Neural crest cell (in vitro differentiated cells): ENCODE data around the gene ZC3H12C. TPM values are rescaled to one million over a fixed set of nuclear protein-coding genes. Genes with fewer than 3 reads are reported as not detected.
A peak's percentile ranks its signal among the peaks of the same experiment; 100 is the strongest.

Source experiments
- DNase-seq: peaks from one replicate; pipeline ENCODE4 v3.0.0; 2021; ENCODE audit warnings: low read depth, mixed read lengths, low spot score
- H3K27ac Mint-ChIP-seq: one replicate; pipeline ENCODE4 v1.8.0; 2021; ENCODE audit warnings: mild to moderate bottlenecking, mixed read lengths; ENCODE audit not compliant: unreplicated experiment
- H3K27me3 Mint-ChIP-seq: 2 replicates; pipeline ENCODE4 v1.8.0; 2021; ENCODE audit warnings: low read depth, mild to moderate bottlenecking, mixed read lengths
- H3K36me3 Mint-ChIP-seq: 2 replicates; pipeline ENCODE4 v1.8.0; 2021; ENCODE audit warnings: low read depth, mild to moderate bottlenecking, mixed read lengths
- H3K4me1 Mint-ChIP-seq: 2 replicates; pipeline ENCODE4 v1.8.0; 2021; ENCODE audit warnings: mixed read lengths
- H3K4me3 Mint-ChIP-seq: one replicate; pipeline ENCODE4 v1.8.0; 2021; ENCODE audit warnings: mild to moderate bottlenecking, mixed read lengths
- H3K9me3 Mint-ChIP-seq: 2 replicates; pipeline ENCODE4 v1.8.0; 2021; ENCODE audit warnings: mixed read lengths
- CTCF ChIP-seq: fragments of 200-600 bp; sonication (generic); conservative IDR thresholded peaks from 2 replicates; pipeline ENCODE4 v1.5.0; 2021; ENCODE audit warnings: antibody characterized with exemption, mild to moderate bottlenecking
- total RNA-seq: library from RNA; stranded (reverse); gene quantifications from 2 replicates; pipeline ENCODE4 v1.2.1, GENCODE V29; 2021

Gene ZC3H12C
- total RNA-seq, 1 donor from 2014 or later = 14.4 TPM

DNA sequence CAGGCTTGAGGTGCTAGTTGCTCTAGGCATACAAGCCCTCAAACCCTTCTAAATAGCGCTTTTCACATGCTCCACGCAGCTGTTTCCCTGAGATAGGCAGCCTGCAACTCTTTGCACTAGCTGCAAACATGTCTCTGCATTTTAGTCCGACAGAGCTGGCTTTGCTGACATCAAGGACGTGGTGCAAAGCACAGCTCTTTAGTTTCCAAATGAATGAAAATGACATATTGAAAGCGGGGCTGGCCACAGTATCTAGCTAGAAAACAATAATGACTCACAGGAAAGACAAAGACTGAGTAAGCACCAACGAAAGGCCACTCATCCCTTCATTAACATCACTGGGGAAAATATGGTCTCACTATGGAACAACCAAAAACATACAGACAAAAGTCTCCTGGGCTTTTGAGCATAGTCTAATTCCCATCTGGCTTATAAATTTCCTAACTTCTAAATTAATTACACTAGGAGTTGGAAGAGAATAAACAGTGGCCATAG is 15.3 kb upstream of the ZC3H12C start:
- no peaks in the 10 kb centered on the region for H3K27me3 Mint-ChIP-seq
- H3K4me3 Mint-ChIP-seq = no peak overlapping the region
- no peaks in the 10 kb centered on the region for H3K9me3 Mint-ChIP-seq
- peaks cover 3% of the 10 kb centered on the region for H3K36me3 Mint-ChIP-seq
- H3K27ac Mint-ChIP-seq = peak overlapping the region; percentile 86
- peaks cover 20% of the 10 kb centered on the region for H3K4me1 Mint-ChIP-seq
- no peak for DNase-seq
- no peak for TF ChIP-seq CTCF

DNA sequence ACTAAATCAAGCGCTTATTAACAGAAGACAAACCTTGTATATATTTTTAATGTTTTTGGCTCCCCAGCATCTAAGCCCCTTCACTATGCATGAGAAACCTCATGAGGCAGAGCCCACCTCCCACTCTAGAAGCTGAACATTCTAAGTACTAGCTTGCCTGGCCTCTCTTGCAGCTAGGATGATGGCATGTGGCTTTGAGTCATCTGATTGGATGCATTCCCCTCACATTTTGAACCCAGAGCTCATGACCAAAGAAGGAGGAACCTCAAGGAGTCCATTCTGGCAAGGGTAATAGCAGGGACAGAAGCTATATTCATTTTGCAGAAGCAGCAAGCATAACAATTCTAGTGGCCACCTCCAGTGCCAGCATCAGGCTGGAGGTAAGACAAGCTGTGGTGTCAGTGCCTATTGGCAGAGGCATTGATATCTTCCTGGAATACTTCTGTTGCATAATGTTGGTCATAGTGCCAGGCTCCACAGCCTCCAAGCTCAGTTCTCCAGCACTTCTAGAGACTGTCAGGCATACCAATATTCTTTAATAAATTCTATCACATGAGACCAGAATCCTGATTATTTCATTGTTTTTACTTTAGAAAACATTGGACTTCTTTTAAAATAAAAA is 14.2 kb upstream of the ZC3H12C start:
- Mint-ChIP-seq H3K27ac (no peak overlapping the region), H3K36me3 (peaks cover 3% of the 10 kb centered on the region), H3K4me3 (no peak overlapping the region), H3K27me3 (no peaks in the 10 kb centered on the region), H3K4me1 (peaks cover 20% of the 10 kb centered on the region), H3K9me3 (no peaks in the 10 kb centered on the region)
- no peak for DNase-seq
- TF ChIP-seq CTCF = no peak

DNA sequence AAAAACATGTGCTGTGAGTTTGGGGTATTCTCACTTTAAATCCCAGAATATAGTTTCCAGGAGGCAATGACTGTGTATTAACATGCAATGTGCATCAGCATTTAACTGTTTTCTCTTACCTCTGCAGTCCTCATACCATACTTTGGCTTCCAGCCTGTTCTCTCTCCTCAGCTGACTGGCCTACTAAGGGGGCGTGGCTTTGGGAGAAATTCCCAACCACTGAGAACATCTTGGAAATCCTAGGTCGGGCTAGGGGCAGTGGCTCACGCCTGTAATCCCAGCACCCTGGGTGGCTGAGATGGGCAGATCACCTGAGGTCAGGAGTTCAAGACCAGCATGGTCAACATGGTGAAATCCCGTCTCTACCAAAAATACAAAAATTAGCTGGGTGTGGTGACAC is 13.5 kb upstream of the ZC3H12C start:
- Mint-ChIP-seq H3K36me3 (peaks cover 3% of the 10 kb centered on the region), H3K27ac (no peak overlapping the region), H3K27me3 (no peaks in the 10 kb centered on the region), H3K4me1 (peaks cover 24% of the 10 kb centered on the region), H3K9me3 (no peaks in the 10 kb centered on the region), H3K4me3 (no peak overlapping the region)
- TF ChIP-seq CTCF = no peak
- DNase-seq = no peak

GRCh38 chr11:110081462-110082376 is 11.5 kb upstream of the ZC3H12C start:
- H3K9me3 Mint-ChIP-seq = no peaks in the 10 kb centered on the region
- H3K36me3 Mint-ChIP-seq = peaks cover 3% of the 10 kb centered on the region
- TF ChIP-seq CTCF = no peak
- H3K27me3 Mint-ChIP-seq = no peaks in the 10 kb centered on the region
- no peak overlapping the region for H3K27ac Mint-ChIP-seq
- H3K4me3 Mint-ChIP-seq = peak overlapping the region; percentile 13
- H3K4me1 Mint-ChIP-seq = peaks cover 17% of the 10 kb centered on the region
- no peak for DNase-seq

- Mint-ChIP-seq H3K4me3 (no peak overlapping the region), H3K4me1 (peaks cover 8% of the 10 kb centered on the region), H3K36me3 (peaks cover 3% of the 10 kb centered on the region), H3K9me3 (no peaks in the 10 kb centered on the region), H3K27ac (no peak overlapping the region), H3K27me3 (peaks cover 2% of the 10 kb centered on the region)
- DNase-seq = no peak
- TF ChIP-seq CTCF = no peak
Measured at GRCh38 chr11:110082899-110083298, 10.3 kb upstream of the ZC3H12C start.
